Measurements from ENCODE around the gene TSTD1.
"Not testable (repeated sequence)": the region's sequence is repeated elsewhere in the genome, so short reads cannot be mapped to it uniquely, and the experiment has no call there.

Gene TSTD1

GRCh38 chr1:161066694-161067093, 27.9 kb upstream of the TSTD1 start:
- ChIA-PET POLR2A (no interaction called here), CTCF (interaction anchor here (1.4 kb wide), 1 partner anchor 20 kb away, joined by 6 read pairs; the partner anchor contains the start of gene USF1)
- no peak for DNase-seq (ENCODE audit: low read depth, low spot score)
- no peak overlapping the region for H3K4me3 ChIP-seq (ENCODE audit: low read depth, low read length)
- no peak for TF ChIP-seq CTCF (IDR thresholded peaks at IDR 0.05; ENCODE audit: insufficient read depth, low read length, missing control alignments)

GRCh38 chr1:161065681-161066080, 26.9 kb upstream of the TSTD1 start:
- CTCF ChIA-PET, result interaction anchor here (0.8 to 2.0 kb wide), 5 partner anchors 8 to 74 kb away, joined by 3 to 7 read pairs (median 4); partner anchors contain the start of gene USF1
- DNase-seq (ENCODE audit: low read depth, low spot score); H3K4me3 ChIP-seq (ENCODE audit: low read depth, low read length); POLR2A ChIA-PET: not testable (repeated sequence)

- CTCF ChIA-PET, result interaction anchor here (2.0 kb wide), 1 partner anchor 17 kb away, joined by 7 read pairs; the partner anchor contains the start of gene USF1
- H3K4me3 ChIP-seq (ENCODE audit: low read depth, low read length); POLR2A ChIA-PET; DNase-seq (ENCODE audit: low read depth, low spot score): not testable (repeated sequence)
These were observed 25.2 kb upstream of the TSTD1 start for GRCh38 chr1:161063936-161064335.

GRCh38 chr1:161061419-161061818, 22.7 kb upstream of the TSTD1 start:
- TF ChIP-seq CTCF (IDR thresholded peaks at IDR 0.05; ENCODE audit: insufficient read depth, low read length, missing control alignments), result no peak
- CTCF ChIA-PET, result interaction anchor here (1.1 to 1.3 kb wide), 2 partner anchors 11 to 36 kb away, joined by 4 to 5 read pairs; no protein-coding TSS in a partner anchor
- POLR2A ChIA-PET, result no interaction called here
- no peak for DNase-seq (ENCODE audit: low read depth, low spot score)
- H3K4me3 ChIP-seq (ENCODE audit: low read depth, low read length), result no peak overlapping the region

GRCh38 chr1:161059293-161059692, 20.5 kb upstream of the TSTD1 start:
- ChIA-PET POLR2A (no interaction called here), CTCF (interaction anchor here (1.0 kb wide), 1 partner anchor 14 kb away, joined by 3 read pairs; the partner anchor contains the start of gene USF1)
- H3K4me3 ChIP-seq (ENCODE audit: low read depth, low read length), result no peak overlapping the region
- TF ChIP-seq CTCF (IDR thresholded peaks at IDR 0.05; ENCODE audit: insufficient read depth, low read length, missing control alignments), result no peak
- no peak for DNase-seq (ENCODE audit: low read depth, low spot score)

GRCh38 chr1:161054805-161055204, 16.0 kb upstream of the TSTD1 start:
- no peak for DNase-seq (ENCODE audit: low read depth, low spot score)
- TF ChIP-seq CTCF (IDR thresholded peaks at IDR 0.05; ENCODE audit: insufficient read depth, low read length, missing control alignments), result no peak
- ChIA-PET CTCF (interaction anchor here (1.2 to 1.7 kb wide), 3 partner anchors 8 to 17 kb away, joined by 3 to 4 read pairs (median 3); no protein-coding TSS in a partner anchor), POLR2A (interaction anchor here (0.7 kb wide), 1 partner anchor 8 kb away, joined by 3 read pairs; no protein-coding TSS in a partner anchor)
- no peak overlapping the region for H3K4me3 ChIP-seq (ENCODE audit: low read depth, low read length)

GRCh38 chr1:161054232-161054631, 15.5 kb upstream of the TSTD1 start:
- ChIA-PET POLR2A (interaction anchor here (0.7 to 1.4 kb wide), 2 partner anchors 8 to 9 kb away, joined by 3 read pairs; partner anchors contain the start of gene USF1), CTCF (interaction anchor here (1.3 to 1.7 kb wide), 2 partner anchors 7 to 17 kb away, joined by 3 to 4 read pairs; no protein-coding TSS in a partner anchor)
- H3K4me3 ChIP-seq (ENCODE audit: low read depth, low read length), result no peak overlapping the region
- DNase-seq (ENCODE audit: low read depth, low spot score), result no peak
- TF ChIP-seq CTCF (IDR thresholded peaks at IDR 0.05; ENCODE audit: insufficient read depth, low read length, missing control alignments), result no peak

Data from AG04449 (cell line).